Measurements from ENCODE around the gene KCNK3. TPM values are rescaled to one million over a fixed set of nuclear protein-coding genes. Genes with fewer than 3 reads are reported as not detected.

Gene KCNK3
- polyA plus RNA-seq, 1 donor (not counting 4 experiments of a cell fraction or from before 2014, with no cell fraction given): not detected

DNA sequence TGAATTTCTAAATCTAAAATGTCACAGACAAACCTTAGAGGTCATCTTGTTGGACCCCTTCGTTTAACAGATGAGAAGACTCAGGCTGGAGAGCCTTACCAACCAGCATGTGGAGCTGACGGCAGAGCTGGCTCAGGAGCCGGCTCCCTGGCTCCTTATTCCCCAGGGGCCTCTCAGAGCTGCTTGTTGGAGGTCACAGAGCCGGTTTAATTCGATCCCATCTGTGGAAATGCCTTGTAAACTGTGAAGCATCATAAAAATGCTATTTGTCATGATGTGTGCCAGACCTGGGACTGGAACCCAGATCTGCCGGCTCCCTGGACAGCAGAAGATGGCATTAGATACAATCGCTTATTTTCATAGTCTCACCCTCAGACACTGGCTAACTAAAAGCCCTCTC is 43.2 kb upstream of the KCNK3 start:
- DNase-seq (ENCODE audit: low read depth, low spot score) (no peak), FAIRE-seq (no peak)
- dilution Hi-C loops (cut with MboI; ENCODE audit: extremely low pct_ligation_motif_present, low sequenced_read_pairs): no loop called here
- H3K79me2 ChIP-seq (ENCODE audit: control insufficient read depth, insufficient read depth, low read length): no peaks in the 10 kb centered on the region
- no peaks in the 10 kb centered on the region for H3K36me3 ChIP-seq (ENCODE audit: control insufficient read depth in 2 of 2, extremely low read depth in 1 of 2, insufficient read depth in 2 of 2, low read length in 2 of 2)
- no peaks in the 10 kb centered on the region for H3K9me1 ChIP-seq (ENCODE audit: control insufficient read depth, extremely low read depth, insufficient read depth, low read length)
- no peaks in the 10 kb centered on the region for H3K4me1 ChIP-seq (ENCODE audit: control insufficient read depth, extremely low read depth, insufficient read depth, low read length)
- TF ChIP-seq EZH2 (IDR thresholded peaks at IDR 0.05; ENCODE audit: low read length): no peak
- TF ChIP-seq, protein P1, sequence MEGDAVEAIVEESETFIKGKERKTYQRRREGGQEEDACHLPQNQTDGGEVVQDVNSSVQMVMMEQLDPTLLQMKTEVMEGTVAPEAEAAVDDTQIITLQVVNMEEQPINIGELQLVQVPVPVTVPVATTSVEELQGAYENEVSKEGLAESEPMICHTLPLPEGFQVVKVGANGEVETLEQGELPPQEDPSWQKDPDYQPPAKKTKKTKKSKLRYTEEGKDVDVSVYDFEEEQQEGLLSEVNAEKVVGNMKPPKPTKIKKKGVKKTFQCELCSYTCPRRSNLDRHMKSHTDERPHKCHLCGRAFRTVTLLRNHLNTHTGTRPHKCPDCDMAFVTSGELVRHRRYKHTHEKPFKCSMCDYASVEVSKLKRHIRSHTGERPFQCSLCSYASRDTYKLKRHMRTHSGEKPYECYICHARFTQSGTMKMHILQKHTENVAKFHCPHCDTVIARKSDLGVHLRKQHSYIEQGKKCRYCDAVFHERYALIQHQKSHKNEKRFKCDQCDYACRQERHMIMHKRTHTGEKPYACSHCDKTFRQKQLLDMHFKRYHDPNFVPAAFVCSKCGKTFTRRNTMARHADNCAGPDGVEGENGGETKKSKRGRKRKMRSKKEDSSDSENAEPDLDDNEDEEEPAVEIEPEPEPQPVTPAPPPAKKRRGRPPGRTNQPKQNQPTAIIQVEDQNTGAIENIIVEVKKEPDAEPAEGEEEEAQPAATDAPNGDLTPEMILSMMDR (optimal IDR thresholded peaks at IDR 0.05 in 1 of 3, IDR thresholded peaks at IDR 0.05 in 1 of 3, conservative IDR thresholded peaks at IDR 0.05 in 1 of 3; ENCODE audit: extremely low read depth in 1 of 3, insufficient read depth in 2 of 3, low read length in 3 of 3): no peak
- H3K4me3 ChIP-seq (ENCODE audit: control insufficient read depth in 2 of 3, extremely low read depth in 1 of 3, insufficient read depth in 2 of 3, low read depth in 1 of 3, low read length in 3 of 3): no peak overlapping the region
- H2AFZ ChIP-seq (ENCODE audit: control insufficient read depth, low read length): no peak overlapping the region
- H3K9me3 ChIP-seq (ENCODE audit: control insufficient read depth, low read depth, low read length): no peaks in the 10 kb centered on the region
- H3K9ac ChIP-seq (ENCODE audit: control insufficient read depth, extremely low read depth, insufficient read depth, low read length): no peak overlapping the region
- no peak overlapping the region for H3K4me2 ChIP-seq (ENCODE audit: control insufficient read depth, extremely low read depth, insufficient read depth, low read depth, low read length)
- no peaks in the 10 kb centered on the region for H4K20me1 ChIP-seq (ENCODE audit: control insufficient read depth, extremely low read depth, insufficient read depth, low read length)
- no peak overlapping the region for H3K27ac ChIP-seq (ENCODE audit: control insufficient read depth, insufficient read depth, low read length)
- H3K27me3 ChIP-seq (ENCODE audit: control insufficient read depth, extremely low read depth, insufficient read depth, low read length): peaks cover 28% of the 10 kb centered on the region

DNA sequence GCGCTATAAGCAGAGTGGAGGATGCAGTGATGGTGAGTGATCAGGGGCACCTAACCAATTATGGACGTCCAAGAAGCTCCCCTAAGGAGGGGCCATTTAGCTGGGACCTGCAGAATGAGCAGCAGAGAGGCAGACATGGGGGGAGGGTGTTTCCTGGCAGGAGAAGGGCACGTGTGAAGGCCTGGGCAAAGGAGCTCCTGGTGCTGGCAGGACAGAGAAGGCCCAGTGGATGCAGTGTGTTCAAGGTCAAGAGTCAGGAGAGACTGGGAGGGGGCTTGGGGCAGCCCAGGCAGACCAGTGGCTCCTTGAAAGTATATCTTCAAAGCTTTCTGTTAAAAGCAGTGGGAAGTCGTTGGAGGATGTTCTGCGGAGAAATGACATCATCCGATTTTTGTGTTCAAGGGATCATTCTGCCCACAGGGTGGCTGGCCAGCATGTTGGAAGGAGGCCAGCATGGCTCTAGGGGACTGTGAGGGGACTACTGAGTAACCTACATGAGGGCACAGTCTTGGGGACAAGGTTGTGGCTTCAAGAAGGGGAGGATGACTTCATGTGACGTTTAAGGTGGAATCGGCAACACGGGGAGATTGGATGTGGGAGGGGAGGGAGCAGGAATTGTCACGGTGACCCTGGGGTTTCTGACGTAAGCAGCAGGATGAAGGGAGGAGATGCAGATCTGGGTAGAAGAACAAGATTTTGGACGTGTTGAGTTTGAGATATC is 42.4 kb upstream of the KCNK3 start:
- DNase-seq (ENCODE audit: low read depth, low spot score) (no peak), FAIRE-seq (no peak)
- Histone ChIP-seq H3K9me3 (ENCODE audit: control insufficient read depth, low read depth, low read length) (no peaks in the 10 kb centered on the region), H4K20me1 (ENCODE audit: control insufficient read depth, extremely low read depth, insufficient read depth, low read length) (no peaks in the 10 kb centered on the region), H3K27me3 (ENCODE audit: control insufficient read depth, extremely low read depth, insufficient read depth, low read length) (peaks cover 28% of the 10 kb centered on the region), H3K79me2 (ENCODE audit: control insufficient read depth, insufficient read depth, low read length) (no peaks in the 10 kb centered on the region), H2AFZ (ENCODE audit: control insufficient read depth, low read length) (no peak overlapping the region), H3K27ac (ENCODE audit: control insufficient read depth, insufficient read depth, low read length) (no peak overlapping the region), H3K9ac (ENCODE audit: control insufficient read depth, extremely low read depth, insufficient read depth, low read length) (no peak overlapping the region), H3K4me3 (ENCODE audit: control insufficient read depth in 2 of 3, extremely low read depth in 1 of 3, insufficient read depth in 2 of 3, low read depth in 1 of 3, low read length in 3 of 3) (no peak overlapping the region), H3K9me1 (ENCODE audit: control insufficient read depth, extremely low read depth, insufficient read depth, low read length) (no peaks in the 10 kb centered on the region), H3K36me3 (ENCODE audit: control insufficient read depth in 2 of 2, extremely low read depth in 1 of 2, insufficient read depth in 2 of 2, low read length in 2 of 2) (no peaks in the 10 kb centered on the region), H3K4me2 (ENCODE audit: control insufficient read depth, extremely low read depth, insufficient read depth, low read depth, low read length) (no peak overlapping the region), H3K4me1 (ENCODE audit: control insufficient read depth, extremely low read depth, insufficient read depth, low read length) (no peaks in the 10 kb centered on the region)
- dilution Hi-C loops (cut with MboI; ENCODE audit: extremely low pct_ligation_motif_present, low sequenced_read_pairs): no loop called here
- no peak for TF ChIP-seq EZH2 (IDR thresholded peaks at IDR 0.05; ENCODE audit: low read length)
- TF ChIP-seq, protein P1 (optimal IDR thresholded peaks at IDR 0.05 in 1 of 3, IDR thresholded peaks at IDR 0.05 in 1 of 3, conservative IDR thresholded peaks at IDR 0.05 in 1 of 3; ENCODE audit: extremely low read depth in 1 of 3, insufficient read depth in 2 of 3, low read length in 3 of 3): no peak
